Stimulated activated CD8-positive, alpha-beta memory T cell treated with anti-CD3 and anti-CD28 coated beads, Interleukin-12 subunit alpha, Interleukin-12 subunit beta, amount 100 ng/mL, for 1 hour (primary cell): ENCODE results near the gene AMOTL1.
"Not testable (repeated sequence)": the region's sequence is repeated elsewhere in the genome, so short reads cannot be mapped to it uniquely, and the experiment has no call there.

Experiments used
- DNase-seq: peaks from one replicate; pipeline ENCODE4 v3.0.0-alpha.2; 2020; ENCODE audit warnings: low read depth

The AMOTL1 gene

DNA sequence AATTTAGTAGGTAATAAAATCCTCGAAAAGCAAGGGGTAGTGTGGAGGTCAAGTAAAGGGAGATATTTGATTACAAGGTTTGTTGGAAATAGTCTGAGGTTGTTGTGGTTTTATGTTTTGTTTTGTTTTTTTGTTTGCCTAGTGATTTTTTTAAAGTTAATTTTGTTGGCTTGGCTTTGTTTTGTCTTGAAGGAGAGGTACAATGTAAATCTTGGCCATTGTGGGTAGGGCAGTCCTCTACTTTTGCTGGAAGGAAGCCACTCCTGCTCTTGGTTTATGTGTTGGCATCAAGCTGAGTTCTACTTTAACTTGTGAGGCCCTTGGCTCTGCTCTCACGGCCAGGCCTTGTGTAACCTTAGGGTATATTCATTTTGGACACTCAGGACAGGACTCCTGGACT is 3.2 kb downstream of the AMOTL1 start:
- no peak for DNase-seq

DNA sequence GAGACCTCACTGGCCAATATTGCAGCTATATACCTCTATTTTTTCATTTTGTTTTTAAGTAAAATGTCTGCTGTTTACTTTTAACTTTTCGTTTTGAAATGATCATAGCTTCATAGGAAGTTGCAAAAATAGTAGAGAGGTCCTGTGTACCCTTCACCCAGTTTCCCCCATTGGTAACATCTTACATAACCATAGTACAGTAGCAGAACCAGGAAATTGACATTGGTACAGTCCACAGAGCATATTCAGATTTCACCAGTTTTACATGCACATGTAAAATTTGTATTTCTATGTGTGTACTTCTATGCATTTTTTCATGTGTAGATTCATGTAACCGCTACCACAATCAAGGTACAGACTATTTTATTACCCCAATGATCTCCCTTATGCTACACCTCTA is 3.8 kb downstream of the AMOTL1 start:
- DNase-seq, result no peak

DNA sequence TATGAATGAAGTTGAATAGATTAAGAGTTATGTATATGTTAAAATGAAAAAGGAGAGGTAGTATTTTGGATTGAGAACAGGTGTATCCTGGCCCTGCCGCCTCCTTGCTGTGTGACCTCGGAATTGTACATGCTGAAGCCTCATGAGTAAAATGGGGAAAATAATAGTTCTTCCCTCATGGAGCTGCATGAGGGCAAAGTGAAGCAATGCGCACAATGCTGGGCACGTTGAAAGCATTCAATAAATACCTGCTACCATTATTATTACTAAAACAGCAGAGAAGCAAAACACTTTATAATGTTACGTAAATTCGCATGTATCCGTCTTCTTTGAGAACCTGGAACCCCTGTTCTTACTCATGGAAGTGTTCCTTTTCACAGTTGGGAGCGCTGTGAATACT is 5.7 kb downstream of the AMOTL1 start:
- no peak for DNase-seq

DNA sequence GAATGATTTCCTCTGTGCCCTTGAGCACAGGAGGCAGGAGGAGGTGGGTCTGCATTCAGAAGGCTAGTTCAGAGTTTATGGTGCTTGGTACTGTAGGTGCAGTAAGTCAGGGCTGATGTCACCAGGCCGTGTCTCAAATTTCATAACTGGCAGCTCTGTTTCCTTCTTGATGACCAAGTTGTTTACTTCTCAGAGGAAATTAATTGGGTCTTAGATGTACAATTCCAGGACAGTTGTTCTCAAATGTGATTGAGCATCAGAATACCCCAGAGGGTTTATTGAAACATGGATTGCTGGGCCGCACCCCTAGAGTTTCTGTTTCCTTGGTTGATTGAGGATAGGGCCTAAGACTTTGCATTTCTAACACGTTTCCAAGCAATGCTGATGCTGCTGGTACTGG is 6.2 kb downstream of the AMOTL1 start:
- DNase-seq, result no peak

DNA sequence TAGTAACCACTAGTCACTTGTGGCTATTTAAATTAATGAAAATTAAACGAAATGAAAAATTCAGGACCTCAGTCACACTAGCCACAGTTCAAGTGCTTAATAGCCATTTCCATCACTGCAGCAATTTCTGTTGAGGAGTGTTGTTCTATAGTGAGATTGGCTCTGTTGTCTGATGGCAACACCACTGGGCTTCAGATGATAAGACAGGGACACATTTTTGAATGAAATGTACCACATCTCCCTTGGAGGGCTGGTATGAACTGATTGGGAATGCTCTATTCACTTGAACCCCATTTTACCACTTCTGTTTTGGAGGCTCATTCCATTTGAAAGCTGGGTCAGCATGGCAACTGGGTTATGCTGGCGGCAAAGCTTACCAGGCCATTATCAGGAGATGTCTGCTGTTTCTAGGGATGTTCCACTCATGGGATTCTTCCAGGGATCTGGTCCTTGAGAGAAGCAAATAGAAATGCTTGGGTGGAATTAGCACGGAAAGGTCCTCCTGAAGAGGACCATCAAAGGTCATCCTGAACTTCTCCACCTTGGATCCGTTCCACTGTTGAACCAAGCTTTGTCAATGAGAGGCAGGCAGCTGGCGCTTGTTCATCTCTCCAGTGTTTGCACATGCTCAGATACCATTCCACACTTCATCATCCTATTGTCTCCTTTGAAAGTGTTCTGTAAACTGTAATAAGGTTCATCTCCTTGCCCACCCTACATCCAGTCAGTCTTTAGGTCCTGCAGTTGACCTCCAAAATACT is 7.6 kb downstream of the AMOTL1 start:
- no peak for DNase-seq

DNA sequence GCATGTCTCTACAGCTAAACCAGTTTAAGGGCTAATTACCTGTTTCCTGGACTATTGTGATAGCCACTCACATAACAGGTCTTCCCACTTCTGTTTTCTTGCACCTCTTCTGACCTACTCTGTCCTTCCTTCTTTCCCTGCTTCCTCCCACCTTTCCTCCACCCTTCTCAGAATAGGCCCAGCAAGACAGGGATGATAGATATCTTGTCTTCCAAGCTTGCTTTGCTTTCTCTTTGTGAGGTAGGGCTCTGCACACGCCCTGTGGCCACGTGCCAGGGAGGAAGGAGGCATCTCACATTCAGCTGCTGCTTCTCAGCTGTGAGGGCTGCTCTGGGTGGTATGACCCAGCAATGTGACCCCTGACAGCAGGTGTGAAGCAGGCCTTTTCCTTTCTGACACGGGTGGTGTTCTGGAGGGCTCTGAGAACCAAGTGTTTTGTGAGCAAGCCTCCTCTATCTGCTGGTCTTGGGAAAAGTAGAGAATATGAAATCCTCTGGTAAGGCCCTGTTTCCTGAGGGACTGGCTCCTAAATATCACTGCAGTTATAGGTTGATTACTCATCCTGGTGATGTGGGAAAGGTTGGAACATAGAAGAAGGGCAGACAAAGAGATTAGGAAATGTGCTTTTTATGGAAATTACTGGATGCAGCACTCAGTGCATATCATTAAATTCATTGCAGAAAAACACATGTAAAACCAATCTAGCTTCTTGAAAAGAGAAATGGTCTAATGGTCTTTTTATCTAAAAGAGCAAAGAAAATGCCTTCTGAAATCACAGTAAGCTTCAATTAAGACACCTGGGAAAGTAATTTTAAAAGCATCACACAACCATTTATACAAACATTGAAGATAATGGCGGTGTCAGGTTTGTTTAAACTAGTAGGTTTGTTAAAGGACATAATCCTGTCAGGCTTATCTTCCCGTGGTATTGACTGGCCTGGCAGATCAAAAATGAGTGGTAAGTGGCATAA is 8.5 kb downstream of the AMOTL1 start:
- no peak for DNase-seq

DNA sequence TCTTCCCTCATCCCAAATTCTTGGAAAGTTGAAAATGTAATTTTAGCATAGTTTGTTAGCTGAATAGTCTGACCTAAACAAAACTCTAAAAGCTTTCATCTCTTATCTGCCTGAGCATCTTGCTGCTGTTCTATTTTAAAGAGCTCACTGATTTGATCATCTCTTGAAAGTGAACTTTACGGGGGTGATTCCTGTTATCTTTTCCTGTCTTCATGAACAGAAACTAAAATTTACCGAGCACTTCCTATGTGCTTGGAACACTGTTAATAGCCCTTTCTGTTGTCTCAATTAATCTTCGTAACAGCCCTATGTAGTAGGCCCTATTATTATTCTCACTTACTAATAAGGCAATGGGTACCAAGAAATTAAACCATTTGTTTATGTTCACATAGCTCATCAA is 12.3 kb downstream of the AMOTL1 start:
- no peak for DNase-seq

DNA sequence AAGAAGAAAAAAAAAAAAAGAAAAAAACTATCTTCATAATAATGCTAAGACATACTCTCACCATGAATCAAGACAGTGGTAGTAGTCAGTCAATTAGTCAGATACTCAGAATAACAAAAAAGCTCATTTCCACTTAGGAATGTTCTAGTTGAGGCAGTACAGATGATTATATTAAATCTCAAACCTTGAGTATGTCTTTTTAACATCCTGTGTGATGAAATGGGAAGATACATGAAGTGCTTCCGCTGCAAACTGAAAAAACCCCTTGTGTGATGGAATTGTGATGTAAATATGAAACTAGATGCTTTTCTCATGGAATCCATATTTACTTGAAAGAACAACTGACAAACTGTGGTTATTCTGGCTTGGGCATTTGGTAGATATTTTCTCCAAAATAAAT is 13.7 kb downstream of the AMOTL1 start:
- DNase-seq, result no peak

DNA sequence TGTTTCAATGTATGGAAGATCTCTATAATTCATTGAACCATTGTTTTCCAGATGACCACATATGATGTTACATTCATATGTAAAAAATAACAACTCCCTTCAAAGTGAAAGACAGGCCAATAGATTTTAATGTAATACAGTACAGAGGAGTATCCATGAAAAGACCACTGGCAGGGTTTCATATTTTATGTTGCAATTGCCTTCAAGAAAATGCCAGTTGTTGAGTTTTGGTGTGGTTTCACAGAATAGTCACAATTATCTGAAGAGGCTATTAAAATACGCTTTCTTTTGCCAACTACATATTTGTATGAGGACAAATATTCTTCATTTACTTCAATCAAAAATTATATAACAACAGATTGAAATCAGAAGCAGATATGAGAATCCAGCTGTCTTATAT is 14.3 kb downstream of the AMOTL1 start:
- no peak for DNase-seq

DNA sequence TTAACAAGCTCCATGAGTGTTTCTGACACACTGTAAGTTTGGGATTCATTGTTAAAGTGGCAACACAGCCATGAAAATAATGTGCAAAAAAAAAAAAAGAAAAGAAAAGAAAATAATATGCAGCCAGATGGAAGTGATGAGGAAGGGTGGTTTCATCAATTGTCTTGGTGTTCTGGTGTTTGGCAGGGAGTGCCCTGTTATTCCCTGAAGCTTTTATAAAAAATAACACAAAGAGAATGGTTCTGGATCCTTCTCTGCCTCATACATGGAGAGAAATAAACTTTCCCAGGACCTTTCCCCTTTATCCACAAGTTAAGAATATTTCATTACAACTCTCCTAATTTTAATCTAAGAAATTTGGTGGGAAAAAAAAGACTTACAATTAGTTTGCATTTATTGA is 16.7 kb downstream of the AMOTL1 start:
- no peak for DNase-seq

DNA sequence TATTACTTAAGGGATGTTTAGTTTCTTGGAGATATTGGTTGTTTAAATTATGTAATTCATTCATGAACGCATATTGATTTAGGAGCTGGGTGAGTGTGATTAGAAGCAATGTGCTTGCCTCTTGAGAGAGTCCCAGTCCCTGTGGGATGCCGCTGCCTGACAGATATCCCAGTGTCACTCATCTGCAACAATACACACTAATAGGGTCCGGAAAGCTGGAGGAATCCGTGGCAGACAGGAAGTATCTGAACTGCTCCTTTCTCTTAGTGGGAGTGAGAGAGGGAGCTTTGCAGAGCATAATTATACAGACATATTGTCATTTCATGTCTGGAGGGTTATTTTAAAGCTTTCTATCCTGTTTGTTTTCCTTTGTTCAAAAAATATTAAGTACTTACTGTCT is 17.4 kb downstream of the AMOTL1 start:
- DNase-seq, result no peak

DNA sequence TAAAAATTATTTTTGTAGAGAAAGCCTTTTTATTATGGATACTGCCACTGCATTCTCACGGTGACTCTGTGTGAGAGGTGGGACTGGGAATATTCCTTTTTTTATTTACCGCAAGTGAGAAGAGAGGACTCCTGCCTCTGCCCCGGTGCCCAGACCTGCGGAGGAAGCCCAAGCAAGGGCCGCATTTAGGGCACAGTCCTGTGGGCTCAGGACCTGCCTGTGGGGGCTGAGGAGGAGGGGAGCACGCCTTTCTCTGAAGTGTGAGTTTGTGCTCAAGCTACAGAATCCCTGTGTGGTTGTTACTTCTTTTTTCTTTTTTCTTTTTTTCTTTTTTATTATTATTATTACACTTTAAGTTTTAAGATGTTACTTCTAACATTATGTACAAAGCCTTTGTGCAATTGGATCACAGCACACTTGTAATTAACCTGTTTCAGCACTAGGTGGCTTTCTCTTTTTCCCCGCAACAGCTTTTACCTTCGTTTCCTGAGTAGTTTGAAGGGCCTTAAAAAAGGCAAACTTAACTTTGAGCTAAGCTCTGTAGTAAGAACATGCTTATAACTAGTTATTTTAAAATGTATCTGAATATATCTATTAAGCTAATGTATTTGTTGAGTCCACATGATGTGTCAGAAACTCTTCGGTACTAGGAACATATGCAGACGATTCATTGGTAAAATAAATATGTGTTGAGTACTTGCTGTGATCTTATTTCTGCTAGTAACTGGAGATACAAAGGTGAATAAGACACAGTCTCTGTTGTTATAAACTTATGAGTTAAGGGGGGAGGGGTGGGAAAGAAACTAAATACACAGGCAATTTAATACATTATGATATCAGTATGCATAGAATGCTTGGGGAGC is 18.3 kb downstream of the AMOTL1 start:
- DNase-seq, result no peak

DNA sequence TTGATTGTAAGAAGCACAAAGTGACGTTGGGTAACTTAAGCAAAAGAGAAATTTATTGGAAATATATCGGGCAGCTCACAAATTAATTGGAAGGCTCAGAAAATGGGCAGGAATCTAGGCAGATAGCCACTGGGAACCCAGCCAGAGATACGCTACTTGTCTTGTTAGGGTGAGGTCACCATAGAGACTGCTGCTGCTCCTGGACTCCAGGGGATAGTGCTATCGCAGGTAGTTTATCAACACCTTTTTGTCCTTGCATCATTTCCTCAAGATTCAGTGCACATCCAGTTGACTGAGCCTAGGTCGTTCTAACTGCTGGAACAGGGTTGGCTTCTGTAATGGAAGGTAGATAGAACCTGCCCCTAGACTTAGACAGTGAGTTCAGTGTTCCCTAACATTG is 19.6 kb downstream of the AMOTL1 start:
- DNase-seq, result no peak

DNA sequence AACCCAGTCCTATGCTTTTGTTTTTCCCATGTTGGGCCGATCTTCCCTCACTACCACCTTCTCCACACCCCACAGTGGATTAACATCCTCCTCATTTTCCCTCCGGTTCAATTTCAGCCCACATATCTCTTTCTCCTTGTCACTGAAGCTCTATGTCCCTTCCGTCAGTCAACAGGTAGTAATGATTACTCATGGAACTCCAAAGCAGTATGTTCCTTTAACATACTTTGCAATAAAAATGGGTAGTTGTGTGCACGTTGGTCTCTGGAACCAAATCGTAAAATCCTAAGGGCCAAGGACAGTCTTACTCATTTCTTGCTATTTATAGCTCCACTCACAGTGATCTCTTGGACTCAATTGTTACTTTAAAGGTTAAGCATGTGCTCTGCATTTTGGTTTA is 20.2 kb downstream of the AMOTL1 start:
- DNase-seq, result no peak

DNA sequence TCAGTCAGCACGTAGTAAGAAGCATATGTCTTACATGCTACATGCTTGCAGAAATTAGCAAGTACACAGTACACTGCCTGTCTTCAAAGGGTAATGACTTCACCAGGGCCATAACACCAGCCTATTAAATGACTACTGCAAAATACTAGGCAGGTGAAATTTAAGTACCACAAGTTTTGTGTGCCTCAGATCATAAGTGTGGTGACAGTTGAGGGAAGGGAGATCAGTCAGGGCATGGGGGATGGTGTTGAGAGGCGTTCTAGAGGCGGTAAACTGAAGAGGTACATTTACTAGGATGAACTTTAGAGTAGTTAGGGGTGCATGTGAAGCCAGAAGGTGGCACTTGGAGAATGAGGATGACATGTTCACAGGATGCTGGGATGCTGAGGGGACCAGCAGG is 22.0 kb downstream of the AMOTL1 start:
- DNase-seq, result no peak

DNA sequence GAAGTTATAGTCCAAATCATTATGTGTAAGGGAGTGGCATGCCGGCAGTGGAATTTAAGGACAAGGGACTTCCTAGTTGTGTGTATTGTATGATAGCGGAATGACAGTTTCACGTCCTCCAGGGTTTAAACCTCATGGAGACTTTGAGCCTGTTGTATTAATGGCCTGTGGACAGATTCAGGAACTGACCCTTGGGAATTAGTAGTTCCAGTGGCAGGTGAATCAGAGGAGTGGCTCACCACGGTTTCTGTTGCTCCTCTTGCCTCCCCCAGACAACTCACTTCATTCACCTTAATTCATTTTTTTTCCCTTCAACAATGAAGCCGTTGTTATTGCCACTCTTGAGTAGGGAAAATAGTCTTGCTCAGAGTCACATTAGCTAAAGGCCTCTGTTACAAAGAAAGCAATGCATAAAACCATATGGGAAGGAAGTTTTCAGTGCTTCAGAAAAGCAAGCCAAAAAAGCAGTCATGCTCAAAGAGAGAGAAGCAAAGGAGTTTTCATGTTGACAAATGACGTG is 22.6 kb downstream of the AMOTL1 start:
- no peak for DNase-seq

DNA sequence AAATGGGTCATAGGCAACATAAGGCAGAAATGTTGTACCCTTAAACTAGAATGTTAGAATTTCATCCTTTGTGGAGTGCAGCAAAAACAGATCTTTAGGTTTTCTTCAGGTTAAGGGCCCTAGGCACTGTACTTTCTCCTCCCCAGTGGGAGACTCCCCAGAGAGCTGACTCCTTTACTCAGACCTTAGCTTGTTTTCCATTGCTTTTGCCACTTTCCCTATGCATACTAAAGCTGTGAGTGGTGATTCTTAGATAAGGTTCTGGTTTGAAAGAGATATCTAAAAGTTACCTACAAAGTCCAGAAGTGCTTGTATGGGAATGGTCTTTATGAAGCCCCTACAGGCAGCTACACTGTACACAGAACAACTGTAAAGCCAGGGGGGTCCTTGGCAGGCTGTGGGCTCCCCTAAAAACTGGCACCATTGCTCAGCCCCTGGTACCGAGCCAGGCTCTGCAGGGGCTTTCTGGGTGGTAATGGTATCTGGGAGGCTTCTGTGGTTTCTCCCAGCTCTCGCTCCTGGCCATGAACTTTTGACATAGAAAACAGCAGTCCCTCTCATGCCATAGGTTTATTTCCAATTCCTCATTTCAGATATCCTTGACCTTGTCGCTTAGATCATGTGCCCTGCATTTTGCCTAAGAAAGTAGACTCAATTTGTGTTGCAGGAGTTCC is 23.2 kb downstream of the AMOTL1 start:
- DNase-seq, result no peak

DNA sequence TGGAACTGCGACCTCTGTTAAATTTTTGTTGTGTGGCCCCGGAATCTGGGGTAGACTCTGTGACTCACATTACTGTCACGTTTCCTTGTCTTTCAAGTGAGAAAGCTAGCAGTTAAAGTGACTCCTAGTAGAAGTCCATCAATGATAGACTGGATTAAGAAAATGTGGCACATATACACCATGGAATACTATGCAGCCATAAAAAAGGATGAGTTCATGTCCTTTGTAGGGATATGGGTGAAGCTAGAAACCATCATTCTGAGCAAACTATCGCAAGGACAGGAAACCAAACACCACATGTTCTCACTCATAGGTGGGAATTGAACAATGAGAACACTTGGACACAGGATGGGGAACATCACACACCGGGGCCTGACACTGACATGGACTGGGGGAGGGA is 23.8 kb downstream of the AMOTL1 start:
- not testable (repeated sequence) for DNase-seq

DNA sequence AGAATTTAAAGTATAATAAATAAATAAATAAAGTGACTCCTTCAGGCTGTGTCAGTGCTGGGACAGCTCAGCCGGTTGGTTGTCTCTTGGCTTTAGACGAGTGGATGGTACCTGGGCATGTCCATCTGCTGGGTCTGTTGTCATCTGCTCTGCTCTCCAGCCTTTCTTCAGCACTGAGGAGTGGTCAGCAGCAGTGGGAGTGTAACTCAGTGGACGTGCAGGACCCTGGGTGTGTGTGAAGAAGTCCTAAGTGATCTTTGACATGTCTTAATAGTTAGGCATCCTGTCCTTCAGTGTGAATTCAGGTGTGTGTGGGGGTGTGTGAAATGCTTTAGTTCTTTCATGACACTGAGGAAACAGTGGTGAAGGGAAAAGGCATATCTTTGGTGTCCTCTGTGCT is 24.3 kb downstream of the AMOTL1 start:
- DNase-seq, result no peak

DNA sequence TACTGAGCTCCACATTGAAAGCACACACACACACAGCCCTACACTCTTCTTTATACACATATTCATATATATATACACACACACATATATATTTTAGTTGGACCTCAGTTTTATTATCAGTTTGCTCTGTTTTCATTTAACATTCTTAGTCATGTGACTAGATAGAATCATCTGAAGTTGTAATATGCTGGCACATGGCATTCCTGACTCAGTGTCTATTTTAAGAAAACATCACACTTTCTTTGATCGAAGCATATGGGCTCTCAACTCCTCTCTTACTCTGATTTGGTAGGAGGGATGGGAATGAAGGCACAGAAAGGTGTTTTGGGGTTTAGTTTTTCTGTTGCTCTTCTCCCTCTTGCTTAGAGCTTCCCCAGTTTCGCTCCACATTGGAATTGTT is 24.8 kb downstream of the AMOTL1 start:
- DNase-seq, result no peak

DNA sequence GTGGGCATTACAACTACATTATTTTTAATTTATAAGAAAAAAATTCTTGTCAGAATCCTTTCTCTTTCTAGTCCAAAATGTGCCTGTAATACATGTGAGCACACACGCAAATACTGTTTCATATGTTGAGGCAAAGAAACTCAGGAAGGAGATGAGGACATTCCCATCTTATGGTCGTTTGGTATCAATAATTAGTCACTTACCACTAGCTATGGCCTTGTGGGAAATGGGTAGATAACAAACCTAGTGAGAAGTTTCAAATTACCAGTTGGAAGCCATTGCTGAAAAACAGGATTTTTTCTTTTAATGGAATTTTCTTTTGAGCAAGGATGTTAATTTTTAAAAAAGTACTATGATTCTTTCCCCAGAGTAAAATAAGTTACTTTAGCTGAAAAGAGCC is 25.7 kb downstream of the AMOTL1 start:
- DNase-seq, result no peak
